ENCODE data around the gene BABAM1.
"Not testable (repeated sequence)": the region's sequence is repeated elsewhere in the genome, so short reads cannot be mapped to it uniquely, and the experiment has no call there.

BABAM1 gene

DNA sequence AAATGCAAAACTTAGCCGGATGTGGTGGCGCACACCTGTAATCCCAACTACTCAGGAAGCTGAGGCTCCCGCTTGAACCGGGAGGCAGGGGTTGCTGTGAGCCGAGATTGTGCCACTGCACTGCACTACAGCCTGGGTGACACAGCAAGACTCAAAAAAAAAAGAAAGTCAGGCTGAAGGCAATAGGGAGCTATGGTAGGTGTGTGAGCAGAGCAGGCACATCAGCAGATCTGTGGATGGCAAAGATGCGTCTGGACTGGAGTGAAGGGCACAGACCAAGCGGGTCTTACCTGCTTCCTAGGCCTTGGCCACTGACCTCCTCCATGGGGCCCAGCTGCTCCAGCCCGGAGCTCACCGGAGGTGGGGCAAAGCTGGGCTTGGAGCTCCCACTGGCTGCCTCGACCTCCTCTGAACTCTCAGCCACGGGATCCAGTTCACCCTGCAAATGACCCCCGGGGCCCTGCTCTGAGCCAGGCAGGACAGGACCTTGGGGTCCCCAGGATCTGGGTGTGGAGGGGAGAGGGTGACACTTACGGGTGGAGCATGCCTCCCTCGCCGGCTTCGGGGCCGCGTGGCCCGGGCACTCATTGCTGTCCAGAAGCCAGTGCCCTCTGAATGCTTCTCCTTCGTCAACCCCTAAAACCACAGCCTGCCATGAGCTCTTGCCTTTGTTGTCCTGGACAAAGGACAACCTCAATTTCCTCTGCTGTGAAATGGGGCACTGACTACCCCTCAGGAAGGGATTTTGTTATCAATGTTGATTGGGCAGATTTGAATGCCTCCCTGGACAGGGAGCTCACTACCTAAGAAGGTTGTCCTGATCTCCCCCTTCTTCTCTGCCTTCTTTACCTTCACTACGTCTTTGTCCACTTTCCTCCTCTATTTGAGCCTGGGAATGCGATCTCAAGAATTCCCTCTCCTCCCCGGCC, 3.3 kb upstream of the BABAM1 start:
- DNase-seq (ENCODE audit: insufficient read length, low spot score), result no peak

DNA sequence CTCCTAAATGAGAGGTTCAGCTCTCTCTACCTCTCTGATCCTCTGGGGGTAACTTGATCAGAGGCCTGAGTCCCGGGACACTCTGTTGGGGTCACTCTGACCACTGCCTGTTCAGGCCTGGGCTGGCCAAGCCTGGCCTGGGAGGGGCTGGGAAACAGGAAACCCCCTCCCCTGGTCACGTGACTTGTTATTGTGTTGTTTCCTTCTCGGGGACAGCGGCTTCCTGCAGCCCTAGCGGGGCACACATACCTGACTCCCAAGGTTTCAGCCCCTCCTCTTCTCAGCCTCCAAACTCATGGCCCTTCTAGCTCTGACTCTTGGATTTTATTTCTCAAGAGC, 2.6 kb upstream of the BABAM1 start, which contains the start of gene USHBP1:
USHBP1 (minus strand) TSS at position 105 of the 339 bp plus-strand sequence. CDS start 446 bp downstream, outside the sequence.
- no peak for DNase-seq (ENCODE audit: insufficient read length, low spot score)
- peak; percentile 35 for FAIRE-seq
- TF ChIP-seq POLR2A (IDR thresholded peaks at IDR 0.05; ENCODE audit: low read depth, low read length) (no peak), PAX5 (IDR thresholded peaks at IDR 0.05; ENCODE audit: insufficient read depth, low read length, severe bottlenecking) (no peak), POU2F2 (IDR thresholded peaks at IDR 0.05; ENCODE audit: low read depth, low read length) (no peak), POLR2AphosphoS5 (IDR thresholded peaks at IDR 0.05; ENCODE audit: low read depth, low read length) (no peak), TAF1 (IDR thresholded peaks at IDR 0.05; ENCODE audit: low read depth, low read length) (no peak), SPI1 (IDR thresholded peaks at IDR 0.05; ENCODE audit: low read depth, low read length) (no peak)

More for the DNA sequence above, 3.3 kb upstream of the BABAM1 start:
- FAIRE-seq, result no peak
- TF ChIP-seq PAX5 (IDR thresholded peaks at IDR 0.05; ENCODE audit: insufficient read depth, low read length, severe bottlenecking) (no peak), SPI1 (IDR thresholded peaks at IDR 0.05; ENCODE audit: low read depth, low read length) (no peak), POU2F2 (IDR thresholded peaks at IDR 0.05; ENCODE audit: low read depth, low read length) (no peak), POLR2AphosphoS5 (IDR thresholded peaks at IDR 0.05; ENCODE audit: low read depth, low read length) (no peak), POLR2A (IDR thresholded peaks at IDR 0.05; ENCODE audit: low read depth, low read length) (no peak), TAF1 (IDR thresholded peaks at IDR 0.05; ENCODE audit: low read depth, low read length) (no peak)

DNA sequence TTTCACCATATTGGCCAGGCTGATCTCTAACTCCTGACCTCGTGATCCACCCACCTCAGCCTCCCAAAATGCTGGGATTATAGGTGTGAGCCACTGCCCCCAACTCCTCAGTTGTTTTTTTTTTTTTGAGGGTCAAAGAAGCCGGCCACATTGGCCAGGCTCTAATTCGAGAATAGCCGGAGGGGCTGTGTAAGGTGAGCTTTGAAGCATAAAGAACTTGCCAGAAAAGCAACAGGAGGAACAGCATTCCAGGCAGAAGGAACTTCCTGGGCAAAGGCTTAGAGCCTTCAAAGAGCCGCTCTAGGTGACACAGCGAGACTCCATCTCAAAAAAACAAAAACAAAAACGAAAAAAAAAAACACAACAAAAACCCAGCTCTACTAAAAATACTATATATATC, 1.2 kb upstream of the BABAM1 start:
- FAIRE-seq (no peak), DNase-seq (ENCODE audit: insufficient read length, low spot score) (no peak)

DNA sequence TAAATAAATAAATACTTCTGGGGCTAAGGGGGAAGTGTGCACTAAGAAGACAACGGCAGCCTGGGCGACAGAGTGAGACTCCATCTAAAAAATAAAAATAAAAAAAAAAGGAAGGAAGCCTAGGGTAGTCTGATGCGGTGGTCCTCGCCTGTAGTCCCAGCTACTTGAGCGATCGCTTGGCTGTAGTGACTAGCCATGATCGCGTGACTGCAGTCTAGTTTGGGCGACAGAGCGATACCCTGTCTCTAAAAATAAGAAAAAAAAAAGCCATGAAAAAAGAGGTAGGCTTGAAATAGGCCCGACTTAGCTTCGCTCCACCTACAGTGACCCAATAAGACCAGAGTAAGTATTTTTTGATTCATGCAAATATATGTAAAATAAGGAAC, 661 bp upstream of the BABAM1 start:
- DNase-seq (ENCODE audit: insufficient read length, low spot score) (no peak), FAIRE-seq (no peak)
- TF ChIP-seq POLR2AphosphoS5 (IDR thresholded peaks at IDR 0.05; ENCODE audit: low read depth, low read length) (no peak), TAF1 (IDR thresholded peaks at IDR 0.05; ENCODE audit: low read depth, low read length) (no peak), SPI1 (IDR thresholded peaks at IDR 0.05; ENCODE audit: low read depth, low read length) (no peak), POLR2A (IDR thresholded peaks at IDR 0.05; ENCODE audit: low read depth, low read length) (no peak; the same call in 1 of the 2 replicates)

More for the DNA sequence above, 1.2 kb upstream of the BABAM1 start:
- TF ChIP-seq TAF1 (IDR thresholded peaks at IDR 0.05; ENCODE audit: low read depth, low read length), result no peak
- no peak for TF ChIP-seq PAX5 (IDR thresholded peaks at IDR 0.05; ENCODE audit: insufficient read depth, low read length, severe bottlenecking)
- no peak for TF ChIP-seq POU2F2 (IDR thresholded peaks at IDR 0.05; ENCODE audit: low read depth, low read length)
- TF ChIP-seq SPI1 (IDR thresholded peaks at IDR 0.05; ENCODE audit: low read depth, low read length), result no peak
- no peak for TF ChIP-seq POLR2AphosphoS5 (IDR thresholded peaks at IDR 0.05; ENCODE audit: low read depth, low read length)
- TF ChIP-seq POLR2A (IDR thresholded peaks at IDR 0.05; ENCODE audit: low read depth, low read length), result no peak

DNA sequence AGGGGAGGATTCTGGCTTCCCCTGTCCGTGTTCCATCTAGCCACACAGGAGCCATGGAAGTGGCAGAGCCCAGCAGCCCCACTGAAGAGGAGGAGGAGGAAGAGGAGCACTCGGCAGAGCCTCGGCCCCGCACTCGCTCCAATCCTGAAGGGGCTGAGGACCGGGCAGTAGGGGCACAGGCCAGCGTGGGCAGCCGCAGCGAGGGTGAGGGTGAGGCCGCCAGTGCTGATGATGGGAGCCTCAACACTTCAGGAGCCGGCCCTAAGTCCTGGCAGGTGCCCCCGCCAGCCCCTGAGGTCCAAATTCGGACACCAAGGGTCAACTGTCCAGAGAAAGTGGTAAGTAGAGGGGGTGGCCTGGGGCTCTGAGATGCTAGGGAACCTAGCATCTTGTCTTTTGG, 1.5 kb downstream of the BABAM1 start:
- FAIRE-seq (no peak), DNase-seq (ENCODE audit: insufficient read length, low spot score) (no peak)
- no peak for TF ChIP-seq POLR2AphosphoS5 (IDR thresholded peaks at IDR 0.05; ENCODE audit: low read depth, low read length)
- TF ChIP-seq PAX5 (IDR thresholded peaks at IDR 0.05; ENCODE audit: insufficient read depth, low read length, severe bottlenecking), result no peak
- no peak for TF ChIP-seq POLR2A (IDR thresholded peaks at IDR 0.05; ENCODE audit: low read depth, low read length)
- TF ChIP-seq TAF1 (IDR thresholded peaks at IDR 0.05; ENCODE audit: low read depth, low read length), result no peak
- no peak for TF ChIP-seq POU2F2 (IDR thresholded peaks at IDR 0.05; ENCODE audit: low read depth, low read length)
- TF ChIP-seq SPI1 (IDR thresholded peaks at IDR 0.05; ENCODE audit: low read depth, low read length), result no peak

DNA sequence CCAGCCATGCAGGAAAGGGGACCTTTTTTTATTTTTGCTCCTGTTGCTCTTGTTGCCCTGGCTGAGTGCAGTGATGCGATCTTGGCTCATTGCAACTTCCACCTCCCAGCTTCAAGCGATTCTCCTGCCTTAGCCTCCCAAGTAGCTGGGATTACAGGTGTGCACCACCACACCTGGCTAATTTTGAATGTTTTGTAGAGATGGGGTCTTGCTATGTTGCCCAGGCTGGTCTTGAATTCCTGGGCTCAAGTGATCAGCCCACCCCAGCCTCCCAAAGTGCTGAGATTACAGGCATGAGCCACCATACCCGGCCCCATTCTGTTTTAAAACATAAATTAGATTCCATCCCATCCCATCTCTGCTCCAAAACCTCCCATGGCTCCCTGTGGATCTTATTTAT, 7.6 kb downstream of the BABAM1 start:
- DNase-seq (ENCODE audit: insufficient read length, low spot score); FAIRE-seq: not testable (repeated sequence)

DNA sequence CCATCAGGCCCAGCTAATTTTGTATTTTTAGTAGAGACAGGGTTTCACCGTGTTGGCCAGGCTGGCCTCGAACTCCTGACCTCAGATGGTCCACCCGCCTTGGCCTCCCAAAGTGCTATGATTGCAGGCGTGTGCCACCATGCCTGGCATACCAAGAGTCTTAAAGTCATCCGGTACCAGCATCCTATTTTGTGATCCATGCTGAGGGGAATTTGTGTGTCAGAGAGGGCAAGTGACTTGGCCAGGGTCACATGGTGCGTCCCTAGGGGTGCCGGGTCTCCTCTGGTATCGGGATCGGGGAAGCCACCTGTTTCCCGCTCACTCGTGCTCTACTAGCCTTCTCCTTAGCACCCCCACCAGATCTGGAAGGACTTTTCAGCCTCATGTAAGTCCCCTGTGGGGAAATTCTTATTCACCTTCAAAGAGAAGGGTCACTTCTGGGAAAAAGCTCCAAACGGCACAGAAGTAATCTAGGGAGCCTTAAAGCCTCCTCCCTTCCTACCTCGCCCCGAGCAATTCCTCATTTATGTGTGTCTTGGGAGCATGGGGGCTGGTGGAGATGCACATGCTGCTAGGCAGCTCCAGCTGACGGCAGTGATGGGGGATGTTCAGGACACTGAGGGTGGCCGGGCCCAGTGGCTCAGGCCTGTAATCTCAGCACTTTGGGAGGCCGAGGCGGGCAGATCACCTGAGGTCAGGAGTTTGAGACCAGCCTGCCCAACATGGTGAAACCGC, 8.4 kb downstream of the BABAM1 start:
- no peak for TF ChIP-seq POU2F2 (IDR thresholded peaks at IDR 0.05; ENCODE audit: low read depth, low read length)
- TF ChIP-seq POLR2AphosphoS5 (IDR thresholded peaks at IDR 0.05; ENCODE audit: low read depth, low read length), result no peak
- no peak for TF ChIP-seq PAX5 (IDR thresholded peaks at IDR 0.05; ENCODE audit: insufficient read depth, low read length, severe bottlenecking)
- TF ChIP-seq TAF1 (IDR thresholded peaks at IDR 0.05; ENCODE audit: low read depth, low read length), result no peak
- DNase-seq (ENCODE audit: insufficient read length, low spot score), result no peak
- FAIRE-seq, result no peak

DNA sequence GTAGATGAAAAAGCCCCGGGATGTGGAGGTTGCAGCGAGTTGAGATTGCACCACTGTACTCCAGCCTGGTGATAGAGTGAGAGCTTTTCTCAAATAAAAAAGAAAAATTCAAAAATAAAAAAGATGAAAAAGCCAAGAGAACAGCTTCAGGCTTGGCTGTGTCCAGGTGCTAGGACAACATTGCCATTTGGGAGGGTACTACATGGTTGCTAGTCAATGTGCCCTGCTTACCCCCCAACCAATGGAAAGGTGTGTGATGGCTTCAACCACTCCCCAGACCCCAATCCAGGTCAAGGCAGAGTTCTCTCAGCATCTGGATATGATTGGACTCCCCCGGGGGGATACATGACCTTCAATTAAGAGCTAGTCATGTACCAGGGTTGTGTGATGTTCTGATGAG, 12.2 kb downstream of the BABAM1 start:
- TF ChIP-seq SPI1 (IDR thresholded peaks at IDR 0.05; ENCODE audit: low read depth, low read length) (no peak), POU2F2 (IDR thresholded peaks at IDR 0.05; ENCODE audit: low read depth, low read length) (no peak), POLR2AphosphoS5 (IDR thresholded peaks at IDR 0.05; ENCODE audit: low read depth, low read length) (no peak), TAF1 (IDR thresholded peaks at IDR 0.05; ENCODE audit: low read depth, low read length) (no peak), PAX5 (IDR thresholded peaks at IDR 0.05; ENCODE audit: insufficient read depth, low read length, severe bottlenecking) (no peak), POLR2A (IDR thresholded peaks at IDR 0.05; ENCODE audit: low read depth, low read length) (no peak)
- no peak for DNase-seq (ENCODE audit: insufficient read length, low spot score)
- no peak for FAIRE-seq

DNA sequence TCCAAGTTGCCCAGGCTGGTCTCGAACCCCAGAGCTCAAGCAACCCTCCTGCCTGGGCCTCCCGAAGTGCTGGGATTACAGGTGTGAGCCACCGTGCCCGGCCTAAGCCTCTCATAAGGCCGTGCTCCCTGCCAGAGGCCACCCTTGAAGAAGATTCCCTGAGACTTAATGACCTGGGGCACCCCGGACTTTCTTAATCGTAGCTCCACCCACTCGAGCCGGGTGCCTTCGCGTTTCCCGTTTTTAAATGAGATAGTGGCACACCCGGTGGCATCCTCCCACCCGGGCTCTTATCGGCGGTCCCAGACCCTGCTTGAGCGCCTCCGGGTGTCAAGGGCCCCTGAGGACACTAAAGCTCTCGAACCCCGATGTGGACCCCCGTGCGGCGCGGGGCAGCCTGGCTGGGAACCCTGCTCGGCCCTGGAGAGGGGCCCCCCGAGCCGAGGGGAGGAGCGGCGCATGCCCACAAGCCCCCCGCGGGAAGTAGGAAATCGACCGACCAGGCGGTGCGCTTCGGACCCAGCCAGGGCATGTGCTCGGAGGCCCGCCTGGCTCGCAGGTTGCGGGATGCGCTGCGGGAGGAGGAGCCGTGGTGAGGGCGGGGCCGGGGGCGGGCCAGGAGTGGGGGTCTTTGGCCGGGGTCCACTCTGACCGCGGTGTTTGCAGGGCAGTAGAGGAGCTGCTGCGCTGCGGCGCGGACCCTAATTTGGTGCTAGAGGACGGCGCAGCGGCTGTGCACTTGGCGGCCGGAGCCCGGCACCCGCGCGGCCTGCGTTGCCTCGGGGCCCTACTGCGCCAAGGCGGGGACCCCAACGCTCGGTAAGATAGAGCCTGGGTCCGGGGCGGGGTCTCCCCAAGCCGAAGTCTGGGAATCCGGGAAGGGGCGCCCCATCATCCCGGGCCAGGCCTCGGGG, 14.4 kb downstream of the BABAM1 start, which contains the start of gene ANKLE1:
ANKLE1 (plus strand) TSS at position 511 of the 914 bp plus-strand sequence; CDS start at position 531, 20 bp downstream.
- TF ChIP-seq POU2F2 (IDR thresholded peaks at IDR 0.05; ENCODE audit: low read depth, low read length), result no peak
- TF ChIP-seq PAX5 (IDR thresholded peaks at IDR 0.05; ENCODE audit: insufficient read depth, low read length, severe bottlenecking), result no peak
- no peak for TF ChIP-seq TAF1 (IDR thresholded peaks at IDR 0.05; ENCODE audit: low read depth, low read length)
- peak; percentile 52 for TF ChIP-seq SPI1 (IDR thresholded peaks at IDR 0.05; ENCODE audit: low read depth, low read length)
- FAIRE-seq, result peak; percentile 94
- DNase-seq (ENCODE audit: insufficient read length, low spot score), result peak; percentile 78

All from GM12891 (cell line).